Psoas muscle (tissue), 8 donors: ENCODE measurements around the gene AUTS2. TPM values are rescaled to one million over a fixed set of nuclear protein-coding genes. Genes with fewer than 3 reads are reported as not detected.

Experiments
- ATAC-seq, 4 donors: fragments of 200-7000 bp; cut with Tn5 transposase; one replicate each; pipeline ENCODE4 v1.9.1; 2020; ENCODE audit warnings: moderate library complexity in 3 of 4, mild to moderate bottlenecking in 2 of 4
- DNase-seq, 2 donors: peaks; one replicate each; pipeline ENCODE4 v3.0.0-alpha.2; 2020
- H3K27ac ChIP-seq: fragments of 200-600 bp; one replicate; pipeline ENCODE4 v1.8.0; 2022
- H3K27me3 ChIP-seq, 3 donors: fragments of 200-600 bp in 1 of 3; one replicate each; pipeline versions ENCODE4 v1.6.1 to v1.8.0; 2013 to 2022; ENCODE audit warnings: low read length in 2 of 3, mild to moderate bottlenecking in 2 of 3, moderate library complexity in 1 of 3; ENCODE audit not compliant: insufficient read depth in 3 of 3
- H3K36me3 ChIP-seq, 2 donors: fragments of 200-600 bp in 1 of 2; one replicate each; pipeline versions ENCODE4 v1.6.1 to v1.8.0; 2013 to 2022; ENCODE audit warnings: low read depth in 1 of 2, mild to moderate bottlenecking in 1 of 2, moderate library complexity in 1 of 2; ENCODE audit not compliant: insufficient read depth in 1 of 2
- H3K4me1 ChIP-seq: fragments of 200-600 bp; one replicate; pipeline ENCODE4 v1.8.0; 2022
- H3K4me3 ChIP-seq: fragments of 200-600 bp; one replicate; pipeline ENCODE4 v1.8.0; 2022; ENCODE audit warnings: mild to moderate bottlenecking
- H3K9me3 ChIP-seq: fragments of 200-600 bp; one replicate; pipeline ENCODE4 v1.8.0; 2022
- WGBS, 3 donors: extraction: QIAGEN DNeasy Blood & Tissue Kit; methylation state at CpG; one replicate each; pipeline versions ENCODE4 v1.1.6 to v1.1.7; 2013; 5-methylcytosine and 5-hydroxymethylcytosine counted together
- intact Hi-C, 2 donors: fragments of 100-400 bp; cut with DNase I; formaldehyde crosslinking; loops; one replicate each; pipeline versions ENCODE4 v1.11.0 to v1.14.2; 2022
- polyA plus RNA-seq, 3 donors: library from polyadenylated mRNA; stranded (reverse); fragments of 200-250 nt; gene quantifications; one replicate each; pipeline ENCODE4 v1.2.3, GENCODE V29; 2013
- total RNA-seq, 4 donors: library from RNA; stranded (reverse); fragmentation: NEBNext Ultra II Directional in 2 of 4; extraction: Animal tissue kit (Norgen Biotek cat#: 25700) in 2 of 4; gene quantifications; one replicate each; pipeline versions ENCODE4 v1.2.1 to v1.2.4, GENCODE V29; 2021 to 2023
- TF ChIP-seq, protein P1 (sequence below): fragments of 200-600 bp; IDR thresholded peaks from one replicate; pipeline ENCODE4 v1.8.0; 2022; ENCODE audit warnings: antibody characterized with exemption
- donor health status: healthy with polysubstance abuse.
- donor health status: DM: no; HTN: no; CAD: no; lungs with moderate emphysema.
- donor health status: Bipolar disorder and iron deficiency.
- donor health status: healthy.
- donor health status: DM: yes; HTN: yes; CAD: no.
- donor health status: DM: no; HTN: no; CAD: no.
- donor health status: DM: no; HTN: no; CAD: no.
- donor health status: DM: yes; HTN: yes; CAD: no.

The AUTS2 gene
- total and polyA plus RNA-seq, 7 donors, result 5.0 to 33.5 (median 14.3) TPM

DNA sequence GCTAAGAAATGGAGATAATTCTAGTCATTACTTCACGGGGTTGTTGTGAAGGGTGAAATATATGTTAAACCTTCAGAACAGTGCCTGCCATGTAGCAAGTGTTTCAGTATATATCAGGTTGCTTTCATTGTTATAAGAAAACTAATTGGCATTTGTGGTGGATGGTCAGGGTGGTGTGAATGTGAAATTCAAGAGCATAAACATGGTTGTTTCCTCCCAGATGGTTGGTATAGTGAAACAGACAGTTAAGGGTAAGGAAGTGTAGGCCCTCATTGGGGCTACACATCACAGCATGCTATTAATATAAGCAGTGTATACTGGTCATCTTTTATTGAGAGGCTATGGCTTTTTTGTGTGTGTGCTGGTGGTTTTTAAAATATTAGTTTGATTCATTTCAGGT lies 171.6 kb downstream of the AUTS2 start:
- Histone ChIP-seq H3K27me3 (no peaks in the 10 kb centered on the region), H3K4me3 (no peak overlapping the region), H3K9me3 (no peaks in the 10 kb centered on the region), H3K4me1 (peaks cover 3% of the 10 kb centered on the region), H3K36me3 (no peaks in the 10 kb centered on the region), H3K27ac (no peak overlapping the region)
- 90 to 97% (median 96%) methylated on average over 1 of the region's 1 CpG for WGBS, 3 donors
- DNase-seq (no peak), ATAC-seq (no peak)
- intact Hi-C loops, result no loop called here
- TF ChIP-seq, protein P1, sequence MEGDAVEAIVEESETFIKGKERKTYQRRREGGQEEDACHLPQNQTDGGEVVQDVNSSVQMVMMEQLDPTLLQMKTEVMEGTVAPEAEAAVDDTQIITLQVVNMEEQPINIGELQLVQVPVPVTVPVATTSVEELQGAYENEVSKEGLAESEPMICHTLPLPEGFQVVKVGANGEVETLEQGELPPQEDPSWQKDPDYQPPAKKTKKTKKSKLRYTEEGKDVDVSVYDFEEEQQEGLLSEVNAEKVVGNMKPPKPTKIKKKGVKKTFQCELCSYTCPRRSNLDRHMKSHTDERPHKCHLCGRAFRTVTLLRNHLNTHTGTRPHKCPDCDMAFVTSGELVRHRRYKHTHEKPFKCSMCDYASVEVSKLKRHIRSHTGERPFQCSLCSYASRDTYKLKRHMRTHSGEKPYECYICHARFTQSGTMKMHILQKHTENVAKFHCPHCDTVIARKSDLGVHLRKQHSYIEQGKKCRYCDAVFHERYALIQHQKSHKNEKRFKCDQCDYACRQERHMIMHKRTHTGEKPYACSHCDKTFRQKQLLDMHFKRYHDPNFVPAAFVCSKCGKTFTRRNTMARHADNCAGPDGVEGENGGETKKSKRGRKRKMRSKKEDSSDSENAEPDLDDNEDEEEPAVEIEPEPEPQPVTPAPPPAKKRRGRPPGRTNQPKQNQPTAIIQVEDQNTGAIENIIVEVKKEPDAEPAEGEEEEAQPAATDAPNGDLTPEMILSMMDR, result no peak

DNA sequence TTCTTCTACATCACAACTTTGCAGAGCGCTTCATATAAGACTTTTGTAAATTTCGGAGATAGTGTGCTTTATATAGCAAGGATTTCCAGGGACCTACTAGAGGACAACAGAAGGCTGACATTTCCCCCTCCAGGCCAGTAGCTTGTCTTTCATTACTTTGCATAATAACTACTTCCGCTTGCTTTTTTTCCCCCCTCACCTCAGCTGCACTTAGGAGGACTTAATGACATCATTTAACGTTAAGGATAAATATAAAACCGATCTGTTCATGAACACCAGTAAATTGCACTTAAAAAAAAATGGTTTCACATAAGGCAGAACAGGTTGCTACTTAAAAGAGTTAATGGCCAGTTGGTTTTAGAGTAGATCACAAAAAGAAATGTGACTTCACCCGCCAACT lies 172.3 kb downstream of the AUTS2 start:
- WGBS, 3 donors, result 78 to 93% (median 85%) methylated on average over 6 of the region's 6 CpGs

GRCh38 chr7:69772718-69773436 lies 174.6 kb downstream of the AUTS2 start:
- 38 to 40% (median 39%) methylated on average over 9 of the region's 9 CpGs for WGBS, 3 donors
- H3K27ac ChIP-seq, result no peak overlapping the region
- no peak overlapping the region for H3K4me3 ChIP-seq
- intact Hi-C loops, result no loop called here
- no peaks in the 10 kb centered on the region for H3K9me3 ChIP-seq
- no peaks in the 10 kb centered on the region for H3K27me3 ChIP-seq
- ATAC-seq (peak in 2 of 4 donors; percentile 36 to 64), DNase-seq (no peak)
- peaks cover 3% of the 10 kb centered on the region for H3K4me1 ChIP-seq
- TF ChIP-seq, protein P1, result no peak
- H3K36me3 ChIP-seq, result no peaks in the 10 kb centered on the region

More for the DNA sequence above, 172.3 kb downstream of the AUTS2 start:
- DNase-seq (no peak), ATAC-seq (no peak)
- intact Hi-C loops, result no loop called here
- TF ChIP-seq, protein P1, result no peak
- H3K4me3 ChIP-seq, result no peak overlapping the region
- H3K9me3 ChIP-seq, result no peaks in the 10 kb centered on the region
- no peak overlapping the region for H3K27ac ChIP-seq
- peaks cover 3% of the 10 kb centered on the region for H3K4me1 ChIP-seq
- no peaks in the 10 kb centered on the region for H3K27me3 ChIP-seq
- no peaks in the 10 kb centered on the region for H3K36me3 ChIP-seq

DNA sequence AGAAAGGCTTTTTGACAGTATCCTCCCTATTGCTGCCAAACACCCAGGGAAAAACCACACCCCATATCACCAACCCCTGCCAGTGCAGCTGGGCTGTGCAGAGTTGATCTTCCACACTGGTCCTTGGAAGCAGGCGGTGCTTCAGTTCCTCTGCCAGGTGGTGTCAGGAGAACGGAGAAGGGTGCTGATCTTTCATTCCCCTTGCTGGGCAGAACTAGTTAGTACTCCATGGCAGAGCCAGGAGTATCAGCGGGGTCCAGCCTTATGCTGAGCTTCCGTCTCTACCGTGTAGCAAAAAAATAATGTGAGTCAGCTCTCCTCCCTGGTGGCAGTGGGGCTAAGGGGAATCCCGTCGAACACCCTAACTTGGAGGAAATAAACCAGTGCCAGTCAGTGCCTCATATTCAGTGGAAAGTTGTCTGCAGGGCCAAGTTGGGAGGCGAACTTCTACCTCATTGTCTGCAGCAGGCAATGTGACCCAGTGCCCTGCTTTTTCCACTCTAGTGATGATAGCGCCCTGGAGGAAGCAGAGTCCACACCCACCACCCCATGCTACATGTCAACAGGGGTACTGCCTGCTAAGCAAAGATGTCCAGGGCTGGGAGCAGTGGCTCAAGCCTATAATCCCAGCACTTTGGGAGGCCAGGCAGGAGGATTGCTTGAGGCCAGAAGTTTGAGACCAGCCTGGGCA lies 175.4 kb downstream of the AUTS2 start:
- WGBS, 3 donors, result 30 to 38% (median 35%) methylated on average over 9 of the region's 9 CpGs
- peak; percentile 44 to 68 (median 60) for ATAC-seq

More for the DNA sequence above, 175.4 kb downstream of the AUTS2 start:
- TF ChIP-seq, protein P1, result no peak
- Histone ChIP-seq H3K9me3 (no peaks in the 10 kb centered on the region), H3K36me3 (no peaks in the 10 kb centered on the region), H3K27ac (no peak overlapping the region), H3K4me3 (no peak overlapping the region), H3K4me1 (peaks cover 3% of the 10 kb centered on the region), H3K27me3 (no peaks in the 10 kb centered on the region)
- no peak for DNase-seq
- intact Hi-C loops, result no loop called here
